K562 (cell line): ENCODE results near the gene SPRED2.

Experiments used
- DNMT1 ChIP-seq: fragments of 450-650 bp; IDR thresholded peaks from 2 replicates; pipeline ENCODE4 v1.6.1; 2016; ENCODE audit warnings: antibody characterized with exemption, mild to moderate bottlenecking
- NFYB ChIP-seq: IDR thresholded peaks from 2 replicates; pipeline ENCODE4 v1.6.1; 2011; ENCODE audit warnings: mild to moderate bottlenecking, moderate library complexity; ENCODE audit not compliant: insufficient read length; ENCODE audit errors: extremely low read depth
- PCBP2 ChIP-seq: fragments of 200-400 bp; formaldehyde crosslinking; IDR thresholded peaks from 2 replicates; pipeline ENCODE4 v1.6.1; 2018; ENCODE audit warnings: low read length, low read depth, mild to moderate bottlenecking, moderate library complexity; ENCODE audit not compliant: poor library complexity, severe bottlenecking
- RAD21 ChIP-seq, 2 experiments: fragments of 250-450 bp in 1 of 2; fragments of 450-650 bp in 1 of 2; sonication (Bioruptor Pico) in 1 of 2; formaldehyde crosslinking in 1 of 2; IDR thresholded peaks in 1 of 2; conservative IDR thresholded peaks in 1 of 2; 2 replicates each; pipeline versions ENCODE4 v1.4.0 to v1.8.0; 2020 to 2022; ENCODE audit warnings: mild to moderate bottlenecking in 2 of 2, moderate library complexity in 1 of 2

GRCh38 chr2:65311049-65311448 lies 121.3 kb downstream of the SPRED2 start:
- TF ChIP-seq RAD21 (CRISPR knock-in tag; conservative IDR thresholded peaks at IDR 0.05 in 1 of 2, IDR thresholded peaks at IDR 0.05 in 1 of 2), result no peak
- no peak for TF ChIP-seq NFYB
- TF ChIP-seq PCBP2, result no peak
- no peak for TF ChIP-seq DNMT1
